Body of pancreas (tissue), 4 donors: ENCODE results near the gene COL24A1.

Source experiments
- POLR2A ChIP-seq, 3 donors: fragments of 450-650 bp; IDR thresholded peaks; one replicate each; pipeline ENCODE4 v1.6.1; 2016; ENCODE audit warnings: antibody characterized with exemption in 3 of 3, mild to moderate bottlenecking in 2 of 3
- TF ChIP-seq, protein P1 (sequence below), 7 experiments: fragments of 450-650 bp in 4 of 7; fragments of 200-600 bp in 3 of 7; sonication (generic) in 3 of 7; IDR thresholded peaks; one replicate each; pipeline ENCODE4 v1.5.1; 2016 to 2019; ENCODE audit warnings: antibody characterized with exemption in 7 of 7

DNA sequence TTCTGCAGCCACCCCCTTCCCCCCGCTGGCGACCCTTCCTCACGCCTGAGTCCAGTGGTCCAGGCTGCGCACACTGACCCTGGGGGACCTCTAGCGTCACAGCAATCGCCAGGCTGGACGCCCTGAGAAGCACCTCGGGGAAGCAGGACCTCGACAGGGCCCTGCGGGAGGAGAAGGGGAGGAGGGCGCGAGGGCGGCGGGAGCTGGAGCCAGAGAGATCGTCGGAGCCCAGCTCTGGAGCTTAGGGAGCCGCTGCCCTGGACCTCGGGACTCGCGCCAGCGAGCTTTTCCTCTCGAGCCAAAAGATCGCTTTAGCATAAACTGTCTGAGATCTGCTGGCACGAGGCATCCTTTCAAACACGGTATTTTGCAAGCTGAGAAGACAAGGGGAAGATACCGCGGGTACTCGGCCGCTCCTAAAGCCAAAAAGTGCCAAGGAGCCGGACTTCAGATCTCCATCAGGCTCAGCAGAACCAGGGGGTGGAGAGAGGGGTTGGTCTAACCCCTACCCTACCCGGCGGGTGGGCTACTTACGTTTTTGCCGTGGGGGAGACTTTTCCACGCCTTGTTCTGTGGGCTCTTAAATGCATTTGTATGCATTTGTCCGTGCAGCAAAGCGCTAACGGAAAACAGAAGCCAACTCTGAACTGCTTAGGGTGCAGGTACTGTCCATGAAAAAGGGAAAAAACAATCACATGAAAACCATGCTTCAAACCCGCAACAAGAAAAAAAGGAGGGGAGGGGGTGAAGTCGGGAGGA, 586 bp downstream of the COL24A1 start:
- TF ChIP-seq, protein P1, sequence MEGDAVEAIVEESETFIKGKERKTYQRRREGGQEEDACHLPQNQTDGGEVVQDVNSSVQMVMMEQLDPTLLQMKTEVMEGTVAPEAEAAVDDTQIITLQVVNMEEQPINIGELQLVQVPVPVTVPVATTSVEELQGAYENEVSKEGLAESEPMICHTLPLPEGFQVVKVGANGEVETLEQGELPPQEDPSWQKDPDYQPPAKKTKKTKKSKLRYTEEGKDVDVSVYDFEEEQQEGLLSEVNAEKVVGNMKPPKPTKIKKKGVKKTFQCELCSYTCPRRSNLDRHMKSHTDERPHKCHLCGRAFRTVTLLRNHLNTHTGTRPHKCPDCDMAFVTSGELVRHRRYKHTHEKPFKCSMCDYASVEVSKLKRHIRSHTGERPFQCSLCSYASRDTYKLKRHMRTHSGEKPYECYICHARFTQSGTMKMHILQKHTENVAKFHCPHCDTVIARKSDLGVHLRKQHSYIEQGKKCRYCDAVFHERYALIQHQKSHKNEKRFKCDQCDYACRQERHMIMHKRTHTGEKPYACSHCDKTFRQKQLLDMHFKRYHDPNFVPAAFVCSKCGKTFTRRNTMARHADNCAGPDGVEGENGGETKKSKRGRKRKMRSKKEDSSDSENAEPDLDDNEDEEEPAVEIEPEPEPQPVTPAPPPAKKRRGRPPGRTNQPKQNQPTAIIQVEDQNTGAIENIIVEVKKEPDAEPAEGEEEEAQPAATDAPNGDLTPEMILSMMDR (IDR thresholded peaks at IDR 0.05), result no peak
- no peak for TF ChIP-seq POLR2A (IDR thresholded peaks at IDR 0.05)
